Thoracic aorta (tissue), 2 donors: Measurements from ENCODE around the gene ARHGAP24. TPM values are rescaled to one million over a fixed set of nuclear protein-coding genes. Genes with fewer than 3 reads are reported as not detected.

Experiments used
- ATAC-seq: fragments of 150-250 bp; one replicate; pipeline ENCODE4 v1.8.0; 2017; ENCODE audit warnings: low read depth; ENCODE audit not compliant: insufficient number of reproducible peaks, low FRiP score
- DNase-seq: peaks from one replicate; pipeline ENCODE4 v3.0.0-alpha.2; 2020; ENCODE audit warnings: low spot score
- H3K27ac ChIP-seq, 2 donors: fragments of 200-600 bp; sonication (generic); 1 replicate in 1 of 2; 2 replicates in 1 of 2; pipeline ENCODE4 v1.5.1; 2016; ENCODE audit warnings: mild to moderate bottlenecking in 2 of 2, moderate library complexity in 2 of 2
- H3K27me3 ChIP-seq: fragments of 200-600 bp; sonication (generic); replicated peaks from 2 replicates; pipeline ENCODE4 v1.6.0; 2016; ENCODE audit warnings: mild to moderate bottlenecking; ENCODE audit not compliant: insufficient read depth
- H3K36me3 ChIP-seq: fragments of 200-600 bp; sonication (generic); one replicate; pipeline ENCODE4 v1.5.1; 2016
- H3K4me1 ChIP-seq, 2 donors: fragments of 200-600 bp; sonication (generic); 1 replicate in 1 of 2; 2 replicates in 1 of 2; pipeline versions ENCODE4 v1.5.1 to v1.6.0; 2016; ENCODE audit warnings: low read depth in 2 of 2, mild to moderate bottlenecking in 1 of 2; ENCODE audit not compliant: control insufficient read depth in 1 of 2
- H3K4me3 ChIP-seq: fragments of 200-600 bp; sonication (generic); 2 replicates; pipeline ENCODE4 v1.5.1; 2016; ENCODE audit warnings: mild to moderate bottlenecking
- H3K9me3 ChIP-seq: fragments of 200-600 bp; sonication (generic); 2 replicates; pipeline ENCODE4 v1.5.1; 2016
- total RNA-seq, 2 donors: library from RNA; depleted of rRNA; stranded (reverse); fragments of >200 nt; gene quantifications; one replicate each; pipeline versions ENCODE4 v1.1.0 to v1.2.3, GENCODE V29; 2016
- TF ChIP-seq, protein P1 (sequence below): fragments of 200-600 bp; sonication (generic); IDR thresholded peaks from one replicate; pipeline ENCODE4 v1.5.1; 2019; ENCODE audit warnings: antibody characterized with exemption

Gene ARHGAP24
- total RNA-seq, 2 donors from 2014 or later, result 30.1 to 43.6 TPM

DNA sequence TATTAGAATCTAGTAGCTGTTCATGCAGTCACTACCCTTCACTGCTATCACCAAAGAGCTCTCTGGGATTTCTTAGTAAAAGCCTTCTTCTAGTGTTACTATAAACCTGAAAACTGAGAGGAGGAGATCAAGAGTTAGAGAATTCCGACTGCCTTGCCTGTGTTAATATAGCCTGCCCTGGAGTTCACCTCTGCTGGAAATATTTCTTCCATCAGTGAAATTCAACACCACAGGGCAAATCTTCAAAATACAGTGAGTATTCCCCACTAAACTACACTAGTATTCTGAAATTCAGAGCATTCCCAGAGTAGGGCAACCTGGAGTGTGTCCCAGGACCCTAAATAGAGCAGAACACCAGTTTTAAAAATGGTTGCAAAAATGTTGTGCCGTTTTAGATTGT lies 301.1 kb downstream of the ARHGAP24 start:
- H3K4me1 ChIP-seq, result peaks cover 6 to 19% of the 10 kb centered on the region in 2 donors
- no peak overlapping the region for H3K4me3 ChIP-seq
- no peaks in the 10 kb centered on the region for H3K9me3 ChIP-seq
- DNase-seq, result no peak
- no peak for ATAC-seq
- H3K27me3 ChIP-seq, result no peaks in the 10 kb centered on the region
- no peak overlapping the region for H3K27ac ChIP-seq
- no peaks in the 10 kb centered on the region for H3K36me3 ChIP-seq
- TF ChIP-seq, protein P1, sequence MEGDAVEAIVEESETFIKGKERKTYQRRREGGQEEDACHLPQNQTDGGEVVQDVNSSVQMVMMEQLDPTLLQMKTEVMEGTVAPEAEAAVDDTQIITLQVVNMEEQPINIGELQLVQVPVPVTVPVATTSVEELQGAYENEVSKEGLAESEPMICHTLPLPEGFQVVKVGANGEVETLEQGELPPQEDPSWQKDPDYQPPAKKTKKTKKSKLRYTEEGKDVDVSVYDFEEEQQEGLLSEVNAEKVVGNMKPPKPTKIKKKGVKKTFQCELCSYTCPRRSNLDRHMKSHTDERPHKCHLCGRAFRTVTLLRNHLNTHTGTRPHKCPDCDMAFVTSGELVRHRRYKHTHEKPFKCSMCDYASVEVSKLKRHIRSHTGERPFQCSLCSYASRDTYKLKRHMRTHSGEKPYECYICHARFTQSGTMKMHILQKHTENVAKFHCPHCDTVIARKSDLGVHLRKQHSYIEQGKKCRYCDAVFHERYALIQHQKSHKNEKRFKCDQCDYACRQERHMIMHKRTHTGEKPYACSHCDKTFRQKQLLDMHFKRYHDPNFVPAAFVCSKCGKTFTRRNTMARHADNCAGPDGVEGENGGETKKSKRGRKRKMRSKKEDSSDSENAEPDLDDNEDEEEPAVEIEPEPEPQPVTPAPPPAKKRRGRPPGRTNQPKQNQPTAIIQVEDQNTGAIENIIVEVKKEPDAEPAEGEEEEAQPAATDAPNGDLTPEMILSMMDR, result no peak

DNA sequence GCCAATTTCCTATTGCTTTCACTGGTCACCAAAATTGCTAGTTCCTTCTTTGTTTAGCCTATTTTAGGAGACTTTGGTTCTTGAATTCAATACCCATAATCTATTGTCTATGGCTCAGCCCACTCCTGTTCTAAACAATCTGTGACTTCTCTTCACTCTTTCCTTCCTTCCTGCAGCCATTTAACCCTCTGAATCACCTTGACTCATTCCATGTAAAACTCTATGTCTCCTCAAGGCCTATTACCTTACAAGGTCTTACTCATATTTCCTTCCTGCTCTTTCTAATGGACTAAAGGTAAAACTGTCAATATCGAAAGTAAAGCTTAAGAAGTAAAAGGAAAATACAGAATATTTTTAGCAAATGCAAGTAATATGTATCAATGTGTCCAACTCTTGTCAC lies 301.6 kb downstream of the ARHGAP24 start:
- TF ChIP-seq, protein P1, result no peak
- DNase-seq, result no peak
- no peaks in the 10 kb centered on the region for H3K9me3 ChIP-seq
- no peaks in the 10 kb centered on the region for H3K36me3 ChIP-seq
- no peak for ATAC-seq
- no peak overlapping the region for H3K4me3 ChIP-seq
- no peak overlapping the region for H3K27ac ChIP-seq
- H3K4me1 ChIP-seq, result peaks cover 7 to 20% of the 10 kb centered on the region in 2 donors
- H3K27me3 ChIP-seq, result no peaks in the 10 kb centered on the region

DNA sequence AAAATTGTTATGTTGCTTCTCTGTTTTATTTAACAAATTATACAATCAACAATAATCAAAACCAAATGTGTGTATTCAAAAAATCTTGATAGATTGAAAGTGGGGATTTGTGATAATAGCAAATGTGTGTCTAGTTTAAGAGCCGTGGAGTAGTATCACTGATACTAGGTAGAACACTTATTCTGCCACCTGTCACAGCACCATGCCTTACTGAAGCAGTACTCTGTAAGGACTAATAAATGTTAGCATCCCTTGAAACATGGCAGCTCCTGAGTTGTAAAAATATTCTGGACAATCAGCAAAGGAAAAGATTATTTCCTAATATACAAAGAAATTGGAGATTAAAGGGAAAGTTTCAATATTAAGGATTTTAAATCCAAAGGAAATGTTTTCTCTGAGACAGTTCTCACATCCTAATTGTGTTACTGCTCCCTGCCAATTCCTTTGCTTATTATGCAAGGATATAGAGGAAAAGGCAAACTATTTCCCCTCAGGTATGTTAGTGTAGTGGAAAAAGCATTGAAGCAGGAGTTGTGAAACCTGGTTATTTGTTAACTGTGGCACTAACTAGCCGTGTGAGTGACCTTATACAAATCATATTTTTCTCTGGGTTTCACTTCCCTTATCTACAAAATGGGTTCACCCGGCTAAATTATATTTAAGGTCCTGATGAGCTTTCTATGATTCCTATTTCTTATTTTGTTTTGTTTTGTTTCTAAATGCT lies 303.1 kb downstream of the ARHGAP24 start:
- Histone ChIP-seq H3K36me3 (no peaks in the 10 kb centered on the region), H3K4me3 (peak overlapping the region; percentile 67), H3K4me1 (peaks cover 7 to 22% of the 10 kb centered on the region in 2 donors), H3K9me3 (no peaks in the 10 kb centered on the region), H3K27me3 (no peaks in the 10 kb centered on the region), H3K27ac (peak overlapping the region; percentile 55 to 70)
- no peak for DNase-seq
- no peak for ATAC-seq
- TF ChIP-seq, protein P1, result no peak

DNA sequence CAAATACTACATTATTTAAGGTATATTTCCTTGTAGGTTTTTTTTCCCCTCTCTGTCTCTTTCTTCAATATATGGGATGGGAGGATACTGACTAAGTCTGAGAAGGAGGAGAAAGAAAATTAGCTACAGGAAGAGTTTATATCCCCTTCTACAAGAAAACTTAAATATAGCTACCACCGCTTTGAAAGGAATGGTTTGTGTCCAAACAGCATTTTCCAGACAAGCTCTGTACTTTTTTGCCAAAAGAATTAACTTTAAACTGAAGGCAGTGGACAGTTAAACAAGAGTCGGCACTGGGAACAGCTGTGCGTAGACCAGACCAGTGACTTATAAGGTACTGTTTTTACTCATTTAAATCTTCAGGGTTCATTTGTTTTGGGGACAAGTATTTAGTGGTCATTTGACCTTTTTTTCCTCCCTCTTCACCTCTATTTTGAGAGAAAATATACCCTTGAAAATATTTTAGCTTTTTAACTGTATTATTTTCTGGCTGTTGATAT lies 303.7 kb downstream of the ARHGAP24 start:
- Histone ChIP-seq H3K9me3 (no peaks in the 10 kb centered on the region), H3K27ac (peak overlapping the region; percentile 55 to 70), H3K4me3 (peak overlapping the region; percentile 67), H3K36me3 (no peaks in the 10 kb centered on the region), H3K4me1 (peaks cover 9 to 28% of the 10 kb centered on the region in 2 donors), H3K27me3 (no peaks in the 10 kb centered on the region)
- DNase-seq (no peak), ATAC-seq (no peak)
- TF ChIP-seq, protein P1, result no peak

DNA sequence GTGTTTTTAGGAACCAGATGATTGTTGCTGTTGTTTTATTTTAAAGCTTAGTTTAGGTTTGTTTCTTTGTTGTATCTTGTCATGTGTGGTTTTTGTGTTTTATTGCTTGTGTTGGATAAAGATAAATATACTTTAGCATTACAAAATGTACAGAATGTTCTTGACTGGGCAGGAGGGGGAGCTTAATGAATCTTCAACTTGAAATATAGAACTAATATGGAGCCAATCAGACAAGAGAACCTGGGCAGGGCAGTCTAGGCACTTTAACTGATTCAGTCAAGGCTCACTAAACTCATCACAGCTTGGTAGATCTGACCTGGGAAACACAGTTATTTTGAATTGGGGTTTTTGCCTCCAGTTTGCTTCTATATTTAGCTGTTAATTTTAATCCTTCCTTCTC lies 304.2 kb downstream of the ARHGAP24 start:
- peaks cover 12 to 33% of the 10 kb centered on the region in 2 donors for H3K4me1 ChIP-seq
- no peak for ATAC-seq

More for the DNA sequence above, 304.2 kb downstream of the ARHGAP24 start:
- H3K9me3 ChIP-seq, result no peaks in the 10 kb centered on the region
- H3K27me3 ChIP-seq, result no peaks in the 10 kb centered on the region
- H3K36me3 ChIP-seq, result no peaks in the 10 kb centered on the region
- peak overlapping the region; percentile 67 for H3K4me3 ChIP-seq
- TF ChIP-seq, protein P1, result no peak
- no peak for DNase-seq
- peak overlapping the region; percentile 55 to 70 for H3K27ac ChIP-seq
